Liver (tissue), 9 donors: ENCODE measurements around the gene TMPRSS9. TPM values are rescaled to one million over a fixed set of nuclear protein-coding genes. Genes with fewer than 3 reads are reported as not detected.

Source experiments
- DNase-seq: peaks from one replicate; pipeline ENCODE4 v3.0.0-alpha.2; 2017; ENCODE audit warnings: low spot score
- H3K27ac ChIP-seq, 2 donors: one replicate each; pipeline ENCODE4 v1.7.0; 2013; ENCODE audit warnings: inconsistent platforms in 2 of 2, low read length in 2 of 2, control low read depth in 1 of 2, low read depth in 1 of 2, mild to moderate bottlenecking in 1 of 2
- H3K27me3 ChIP-seq, 4 donors: one replicate each; pipeline versions ENCODE4 v1.6.1 to v1.7.0; 2013; ENCODE audit warnings: low read length in 3 of 4, inconsistent platforms in 1 of 4, mild to moderate bottlenecking in 1 of 4, moderate library complexity in 1 of 4; ENCODE audit not compliant: control insufficient read depth in 4 of 4, insufficient read depth in 4 of 4
- H3K36me3 ChIP-seq, 4 donors: one replicate each; pipeline versions ENCODE4 v1.6.1 to v1.7.0; 2013; ENCODE audit warnings: low read length in 3 of 4, mild to moderate bottlenecking in 3 of 4, low read depth in 1 of 4, moderate library complexity in 1 of 4; ENCODE audit not compliant: control insufficient read depth in 4 of 4, insufficient read depth in 3 of 4
- H3K4me1 ChIP-seq, 4 donors: one replicate each; pipeline versions ENCODE4 v1.6.1 to v1.7.0; 2013; ENCODE audit warnings: low read length in 3 of 4, mild to moderate bottlenecking in 3 of 4, moderate library complexity in 1 of 4; ENCODE audit not compliant: control insufficient read depth in 4 of 4, insufficient read depth in 4 of 4
- H3K4me3 ChIP-seq, 3 donors: one replicate each; pipeline versions ENCODE4 v1.6.1 to v1.7.0; 2013; ENCODE audit warnings: low read length in 3 of 3, control low read depth in 1 of 3, low read depth in 1 of 3, mild to moderate bottlenecking in 1 of 3
- H3K9ac ChIP-seq, 2 donors: one replicate each; pipeline ENCODE4 v1.7.0; 2013; ENCODE audit warnings: low read length in 2 of 2, mild to moderate bottlenecking in 2 of 2, moderate library complexity in 2 of 2, control low read depth in 1 of 2, low read depth in 1 of 2
- H3K9me3 ChIP-seq, 4 donors: one replicate each; pipeline versions ENCODE4 v1.6.1 to v1.7.0; 2013; ENCODE audit warnings: low read length in 3 of 4; ENCODE audit not compliant: control insufficient read depth in 4 of 4
- ATF3 ChIP-seq: IDR thresholded peaks from 2 replicates; pipeline ENCODE4 v1.6.1; 2016; ENCODE audit warnings: antibody characterized with exemption
- EGR1 ChIP-seq, 2 donors: IDR thresholded peaks; 2 replicates each; pipeline ENCODE4 v1.6.1; 2016 to 2018; ENCODE audit warnings: antibody characterized with exemption in 2 of 2, low read depth in 2 of 2
- FOXA1 ChIP-seq: IDR thresholded peaks from 2 replicates; pipeline ENCODE4 v1.6.1; 2016; ENCODE audit warnings: antibody characterized with exemption
- FOXA2 ChIP-seq: IDR thresholded peaks from 2 replicates; pipeline ENCODE4 v1.6.1; 2016; ENCODE audit warnings: antibody characterized with exemption
- GABPA ChIP-seq, 2 donors: IDR thresholded peaks in 1 of 2; conservative IDR thresholded peaks in 1 of 2; 2 replicates each; pipeline ENCODE4 v1.6.1; 2016; ENCODE audit warnings: antibody characterized with exemption in 2 of 2, mild to moderate bottlenecking in 1 of 2, moderate library complexity in 1 of 2
- HNF4A ChIP-seq, 2 donors: conservative IDR thresholded peaks; 2 replicates each; pipeline ENCODE4 v1.6.1; 2016; ENCODE audit warnings: antibody characterized with exemption in 2 of 2, mild to moderate bottlenecking in 2 of 2
- HNF4G ChIP-seq: IDR thresholded peaks from 2 replicates; pipeline ENCODE4 v1.6.1; 2016; ENCODE audit warnings: antibody characterized with exemption
- JUND ChIP-seq, 2 donors: IDR thresholded peaks; 2 replicates each; pipeline ENCODE4 v1.6.1; 2016; ENCODE audit warnings: antibody characterized with exemption in 2 of 2
- MAX ChIP-seq: IDR thresholded peaks from 2 replicates; pipeline ENCODE4 v1.6.1; 2016; ENCODE audit warnings: antibody characterized with exemption
- NR2F2 ChIP-seq: IDR thresholded peaks from 2 replicates; pipeline ENCODE4 v1.6.1; 2016; ENCODE audit warnings: antibody characterized with exemption
- RAD21 ChIP-seq, 2 donors: IDR thresholded peaks; 2 replicates each; pipeline ENCODE4 v1.6.1; 2016; ENCODE audit warnings: antibody characterized with exemption in 2 of 2, mild to moderate bottlenecking in 2 of 2
- RXRA ChIP-seq, 2 donors: IDR thresholded peaks; 2 replicates each; pipeline ENCODE4 v1.6.1; 2017 to 2018; ENCODE audit warnings: antibody characterized with exemption in 2 of 2, mild to moderate bottlenecking in 1 of 2
- SP1 ChIP-seq: IDR thresholded peaks from 2 replicates; pipeline ENCODE4 v1.6.1; 2018; ENCODE audit warnings: antibody characterized with exemption, mild to moderate bottlenecking
- TAF1 ChIP-seq: conservative IDR thresholded peaks from 2 replicates; pipeline ENCODE4 v1.6.1; 2016; ENCODE audit warnings: antibody characterized with exemption, mild to moderate bottlenecking
- YY1 ChIP-seq: IDR thresholded peaks from 2 replicates; pipeline ENCODE4 v1.6.1; 2016; ENCODE audit warnings: antibody characterized with exemption, mild to moderate bottlenecking
- ZBTB33 ChIP-seq: IDR thresholded peaks from 2 replicates; pipeline ENCODE4 v1.6.1; 2016; ENCODE audit warnings: antibody characterized with exemption
- WGBS: extraction: QIAGEN DNeasy Blood & Tissue Kit; methylation state at CpG from one replicate; pipeline ENCODE4 v1.1.7; 2013; 5-methylcytosine and 5-hydroxymethylcytosine counted together
- polyA plus RNA-seq, 2 donors: library from polyadenylated mRNA; stranded (reverse) in 1 of 2; unstranded in 1 of 2; fragments of 200-250 nt in 1 of 2; fragments of >200 nt in 1 of 2; fragmentation: Nextera tagmentation in 1 of 2; extraction: Ambion mirVana in 1 of 2; gene quantifications; one replicate each; pipeline versions ENCODE4 v1.2.1 to v1.2.3, GENCODE V29; 2013 to 2015
- total RNA-seq, 2 donors: library from RNA; depleted of rRNA; stranded (reverse); fragments of >200 nt; gene quantifications; one replicate each; pipeline ENCODE4 v1.2.3, GENCODE V29; 2014
- TF ChIP-seq, protein P1 (sequence below): IDR thresholded peaks from 2 replicates; pipeline ENCODE4 v1.6.1; 2016; ENCODE audit warnings: antibody characterized with exemption, mild to moderate bottlenecking
- donor health status: healthy.
- donor health status: healthy.
- donor health status: healthy.
- donor health status: healthy.
- donor health status: healthy.

The TMPRSS9 gene
- total and polyA plus RNA-seq, 4 donors, result 0.39 to 24.8 (median 1.5) TPM

- Histone ChIP-seq H3K36me3 (peaks cover 0 to 18% (median 10%) of the 10 kb centered on the region in 4 donors), H3K9ac (no peak overlapping the region), H3K27ac (no peak overlapping the region), H3K4me3 (no peak overlapping the region), H3K4me1 (no peaks in the 10 kb centered on the region), H3K27me3 (no peaks in the 10 kb centered on the region), H3K9me3 (no peaks in the 10 kb centered on the region)
- 97% methylated on average over 20 of the region's 20 CpGs for WGBS
- no peak for DNase-seq
- TF ChIP-seq NR2F2 (no peak), YY1 (no peak), FOXA1 (no peak), HNF4G (no peak), TAF1 (no peak), HNF4A (conservative IDR thresholded peaks at IDR 0.05) (no peak), ZBTB33 (no peak), MAX (no peak), RAD21 (IDR thresholded peaks at IDR 0.05) (no peak), GABPA (IDR thresholded peaks at IDR 0.05 in 1 of 2, conservative IDR thresholded peaks at IDR 0.05 in 1 of 2) (no peak), FOXA2 (no peak), RXRA (IDR thresholded peaks at IDR 0.05) (no peak), ATF3 (no peak)
- TF ChIP-seq, protein P1, sequence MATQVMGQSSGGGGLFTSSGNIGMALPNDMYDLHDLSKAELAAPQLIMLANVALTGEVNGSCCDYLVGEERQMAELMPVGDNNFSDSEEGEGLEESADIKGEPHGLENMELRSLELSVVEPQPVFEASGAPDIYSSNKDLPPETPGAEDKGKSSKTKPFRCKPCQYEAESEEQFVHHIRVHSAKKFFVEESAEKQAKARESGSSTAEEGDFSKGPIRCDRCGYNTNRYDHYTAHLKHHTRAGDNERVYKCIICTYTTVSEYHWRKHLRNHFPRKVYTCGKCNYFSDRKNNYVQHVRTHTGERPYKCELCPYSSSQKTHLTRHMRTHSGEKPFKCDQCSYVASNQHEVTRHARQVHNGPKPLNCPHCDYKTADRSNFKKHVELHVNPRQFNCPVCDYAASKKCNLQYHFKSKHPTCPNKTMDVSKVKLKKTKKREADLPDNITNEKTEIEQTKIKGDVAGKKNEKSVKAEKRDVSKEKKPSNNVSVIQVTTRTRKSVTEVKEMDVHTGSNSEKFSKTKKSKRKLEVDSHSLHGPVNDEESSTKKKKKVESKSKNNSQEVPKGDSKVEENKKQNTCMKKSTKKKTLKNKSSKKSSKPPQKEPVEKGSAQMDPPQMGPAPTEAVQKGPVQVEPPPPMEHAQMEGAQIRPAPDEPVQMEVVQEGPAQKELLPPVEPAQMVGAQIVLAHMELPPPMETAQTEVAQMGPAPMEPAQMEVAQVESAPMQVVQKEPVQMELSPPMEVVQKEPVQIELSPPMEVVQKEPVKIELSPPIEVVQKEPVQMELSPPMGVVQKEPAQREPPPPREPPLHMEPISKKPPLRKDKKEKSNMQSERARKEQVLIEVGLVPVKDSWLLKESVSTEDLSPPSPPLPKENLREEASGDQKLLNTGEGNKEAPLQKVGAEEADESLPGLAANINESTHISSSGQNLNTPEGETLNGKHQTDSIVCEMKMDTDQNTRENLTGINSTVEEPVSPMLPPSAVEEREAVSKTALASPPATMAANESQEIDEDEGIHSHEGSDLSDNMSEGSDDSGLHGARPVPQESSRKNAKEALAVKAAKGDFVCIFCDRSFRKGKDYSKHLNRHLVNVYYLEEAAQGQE, result no peak
Observed at GRCh38 chr19:2438178-2438577, 78.1 kb downstream of the TMPRSS9 start.

- H3K4me3 ChIP-seq, result no peak overlapping the region
- no peak overlapping the region for H3K27ac ChIP-seq
- no peaks in the 10 kb centered on the region for H3K4me1 ChIP-seq
- 89% methylated on average over 1 of the region's 1 CpG for WGBS
- no peak for DNase-seq
- H3K36me3 ChIP-seq, result peaks cover 0 to 8% (median 5%) of the 10 kb centered on the region in 4 donors
- no peaks in the 10 kb centered on the region for H3K9me3 ChIP-seq
- no peak overlapping the region for H3K9ac ChIP-seq
- no peaks in the 10 kb centered on the region for H3K27me3 ChIP-seq
- TF ChIP-seq SP1, result no peak
- no peak for TF ChIP-seq MAX
- TF ChIP-seq NR2F2, result no peak
- no peak for TF ChIP-seq RAD21 (IDR thresholded peaks at IDR 0.05)
- TF ChIP-seq ZBTB33, result no peak
- TF ChIP-seq JUND (IDR thresholded peaks at IDR 0.05), result no peak
- TF ChIP-seq HNF4A (conservative IDR thresholded peaks at IDR 0.05), result no peak
- no peak for TF ChIP-seq RXRA (IDR thresholded peaks at IDR 0.05)
- TF ChIP-seq EGR1 (IDR thresholded peaks at IDR 0.05; ENCODE audit: low read depth in 2 of 2), result no peak
- no peak for TF ChIP-seq ATF3
- TF ChIP-seq FOXA2, result no peak
- no peak for TF ChIP-seq GABPA (IDR thresholded peaks at IDR 0.05 in 1 of 2, conservative IDR thresholded peaks at IDR 0.05 in 1 of 2)
- TF ChIP-seq, protein P1, result no peak
Observed at GRCh38 chr19:2440515-2440914, 80.5 kb downstream of the TMPRSS9 start.
